Neural crest cell (in vitro differentiated cells): ENCODE measurements around the gene SH3RF3. TPM values are rescaled to one million over a fixed set of nuclear protein-coding genes. Genes with fewer than 3 reads are reported as not detected.
"Not testable (repeated sequence)": the region's sequence is repeated elsewhere in the genome, so short reads cannot be mapped to it uniquely, and the experiment has no call there.

Experiments used
- DNase-seq: peaks from one replicate; pipeline ENCODE4 v3.0.0; 2021; ENCODE audit warnings: low read depth, mixed read lengths, low spot score
- H3K27ac Mint-ChIP-seq: one replicate; pipeline ENCODE4 v1.8.0; 2021; ENCODE audit warnings: mild to moderate bottlenecking, mixed read lengths; ENCODE audit not compliant: unreplicated experiment
- H3K27me3 Mint-ChIP-seq: 2 replicates; pipeline ENCODE4 v1.8.0; 2021; ENCODE audit warnings: low read depth, mild to moderate bottlenecking, mixed read lengths
- H3K36me3 Mint-ChIP-seq: 2 replicates; pipeline ENCODE4 v1.8.0; 2021; ENCODE audit warnings: low read depth, mild to moderate bottlenecking, mixed read lengths
- H3K4me1 Mint-ChIP-seq: 2 replicates; pipeline ENCODE4 v1.8.0; 2021; ENCODE audit warnings: mixed read lengths
- H3K4me3 Mint-ChIP-seq: one replicate; pipeline ENCODE4 v1.8.0; 2021; ENCODE audit warnings: mild to moderate bottlenecking, mixed read lengths
- H3K9me3 Mint-ChIP-seq: 2 replicates; pipeline ENCODE4 v1.8.0; 2021; ENCODE audit warnings: mixed read lengths
- total RNA-seq: library from RNA; stranded (reverse); gene quantifications from 2 replicates; pipeline ENCODE4 v1.2.1, GENCODE V29; 2021
- TF ChIP-seq, protein P1 (sequence below): fragments of 200-600 bp; sonication (generic); conservative IDR thresholded peaks from 2 replicates; pipeline ENCODE4 v1.5.0; 2021; ENCODE audit warnings: antibody characterized with exemption, mild to moderate bottlenecking

The SH3RF3 gene
- total RNA-seq, 1 donor from 2014 or later = 0.70 TPM

DNA sequence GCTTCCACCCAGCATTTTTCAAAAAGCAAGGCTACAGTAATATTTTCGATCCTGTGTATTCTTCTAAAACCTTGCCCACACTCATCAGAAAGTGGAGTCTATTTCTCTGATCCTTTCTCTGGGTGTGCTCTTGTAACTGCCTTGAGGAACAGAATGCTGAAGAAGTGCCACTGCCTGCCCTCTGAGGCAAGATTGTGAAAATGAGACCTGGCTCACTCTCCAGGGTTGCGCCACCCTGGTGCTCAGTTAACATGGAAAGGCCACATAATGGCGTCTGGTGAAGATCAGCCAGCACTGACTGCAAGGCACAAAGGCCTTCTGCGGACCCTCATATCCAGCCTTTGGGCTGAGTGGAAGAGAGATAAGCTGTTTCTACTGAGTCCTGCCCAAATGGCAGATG lies 11.2 kb upstream of the SH3RF3 start:
- no peaks in the 10 kb centered on the region for H3K4me1 Mint-ChIP-seq

DNA sequence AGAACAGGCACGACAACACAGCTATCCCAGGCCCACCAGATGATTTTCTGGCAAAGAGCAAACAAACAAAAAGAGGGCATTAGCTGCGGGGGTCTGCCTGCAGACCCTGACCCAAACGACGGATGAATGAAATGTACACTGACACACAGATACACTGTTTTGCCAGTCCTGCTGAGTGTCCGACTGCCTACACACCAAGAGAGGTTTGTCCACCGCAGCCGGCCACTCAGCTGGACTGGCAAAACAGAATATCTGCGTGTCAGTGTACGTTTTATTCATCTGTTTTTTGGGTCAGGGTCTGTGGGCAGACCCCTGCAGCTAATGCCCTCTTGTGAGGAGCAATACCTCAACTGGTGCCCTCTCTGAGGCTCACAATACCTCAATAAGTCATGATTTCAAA lies 10.7 kb upstream of the SH3RF3 start:
- Mint-ChIP-seq H3K36me3 (peaks cover 4% of the 10 kb centered on the region), H3K4me3 (no peak overlapping the region), H3K27me3 (peaks cover 20% of the 10 kb centered on the region), H3K4me1 (no peaks in the 10 kb centered on the region), H3K9me3 (no peaks in the 10 kb centered on the region), H3K27ac (no peak overlapping the region)
- TF ChIP-seq, protein P1, sequence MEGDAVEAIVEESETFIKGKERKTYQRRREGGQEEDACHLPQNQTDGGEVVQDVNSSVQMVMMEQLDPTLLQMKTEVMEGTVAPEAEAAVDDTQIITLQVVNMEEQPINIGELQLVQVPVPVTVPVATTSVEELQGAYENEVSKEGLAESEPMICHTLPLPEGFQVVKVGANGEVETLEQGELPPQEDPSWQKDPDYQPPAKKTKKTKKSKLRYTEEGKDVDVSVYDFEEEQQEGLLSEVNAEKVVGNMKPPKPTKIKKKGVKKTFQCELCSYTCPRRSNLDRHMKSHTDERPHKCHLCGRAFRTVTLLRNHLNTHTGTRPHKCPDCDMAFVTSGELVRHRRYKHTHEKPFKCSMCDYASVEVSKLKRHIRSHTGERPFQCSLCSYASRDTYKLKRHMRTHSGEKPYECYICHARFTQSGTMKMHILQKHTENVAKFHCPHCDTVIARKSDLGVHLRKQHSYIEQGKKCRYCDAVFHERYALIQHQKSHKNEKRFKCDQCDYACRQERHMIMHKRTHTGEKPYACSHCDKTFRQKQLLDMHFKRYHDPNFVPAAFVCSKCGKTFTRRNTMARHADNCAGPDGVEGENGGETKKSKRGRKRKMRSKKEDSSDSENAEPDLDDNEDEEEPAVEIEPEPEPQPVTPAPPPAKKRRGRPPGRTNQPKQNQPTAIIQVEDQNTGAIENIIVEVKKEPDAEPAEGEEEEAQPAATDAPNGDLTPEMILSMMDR = no peak
- DNase-seq = no peak

More for the DNA sequence above, 11.2 kb upstream of the SH3RF3 start:
- TF ChIP-seq, protein P1 = no peak
- H3K27me3 Mint-ChIP-seq = peaks cover 17% of the 10 kb centered on the region
- H3K4me3 Mint-ChIP-seq = no peak overlapping the region
- no peaks in the 10 kb centered on the region for H3K9me3 Mint-ChIP-seq
- H3K27ac Mint-ChIP-seq = peak overlapping the region; percentile 50
- no peak for DNase-seq
- H3K36me3 Mint-ChIP-seq = peaks cover 4% of the 10 kb centered on the region

DNA sequence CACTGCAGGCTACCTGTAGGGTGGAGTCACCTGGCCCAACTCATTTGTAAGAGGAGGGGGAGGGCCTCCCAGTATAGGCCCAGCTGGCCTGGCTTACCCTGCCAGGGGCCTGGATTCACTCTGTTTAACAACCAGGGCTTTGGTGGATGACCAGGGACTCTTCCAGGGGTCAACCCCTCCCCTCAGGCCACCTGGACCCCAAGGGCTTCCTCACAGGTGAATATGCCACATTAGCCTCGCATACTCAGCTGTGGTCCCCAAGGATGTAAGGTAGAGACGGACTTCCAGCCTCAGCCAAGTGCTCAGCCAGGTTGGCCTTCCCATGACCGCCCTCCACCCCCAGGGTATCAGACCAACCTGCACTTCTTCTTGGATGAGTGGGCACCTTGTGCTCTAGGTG lies 8.8 kb upstream of the SH3RF3 start:
- no peak for DNase-seq
- Mint-ChIP-seq H3K27ac (no peak overlapping the region), H3K4me3 (no peak overlapping the region)

DNA sequence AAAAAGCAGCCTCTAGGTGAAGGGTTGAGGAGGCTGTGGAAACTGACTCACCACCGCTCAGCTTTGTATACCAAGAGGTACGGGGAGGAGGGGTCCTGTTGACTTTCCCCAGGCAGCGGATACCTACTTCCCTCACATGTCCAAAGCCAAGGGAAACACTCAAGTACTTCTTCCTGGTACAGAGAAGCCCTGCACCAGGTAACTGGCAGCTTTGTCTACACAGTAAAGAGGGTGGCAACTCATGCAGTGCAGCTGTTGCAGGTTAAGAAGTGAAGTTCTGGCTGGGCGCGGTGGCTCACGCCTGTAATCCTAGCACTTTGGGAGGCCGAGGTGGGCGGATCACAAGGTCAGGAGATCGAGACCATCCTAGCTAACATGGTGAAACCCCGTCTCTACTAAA lies 8.3 kb upstream of the SH3RF3 start:
- not testable (repeated sequence) for DNase-seq, H3K4me1 Mint-ChIP-seq, H3K4me3 Mint-ChIP-seq, H3K9me3 Mint-ChIP-seq, H3K27ac Mint-ChIP-seq, H3K36me3 Mint-ChIP-seq
- H3K27me3 Mint-ChIP-seq = peaks cover 20% of the 10 kb centered on the region

More for the DNA sequence above, 8.8 kb upstream of the SH3RF3 start:
- Mint-ChIP-seq H3K9me3 (no peaks in the 10 kb centered on the region), H3K4me1 (no peaks in the 10 kb centered on the region), H3K36me3 (peaks cover 4% of the 10 kb centered on the region), H3K27me3 (peaks cover 19% of the 10 kb centered on the region)
- TF ChIP-seq, protein P1 = no peak

DNA sequence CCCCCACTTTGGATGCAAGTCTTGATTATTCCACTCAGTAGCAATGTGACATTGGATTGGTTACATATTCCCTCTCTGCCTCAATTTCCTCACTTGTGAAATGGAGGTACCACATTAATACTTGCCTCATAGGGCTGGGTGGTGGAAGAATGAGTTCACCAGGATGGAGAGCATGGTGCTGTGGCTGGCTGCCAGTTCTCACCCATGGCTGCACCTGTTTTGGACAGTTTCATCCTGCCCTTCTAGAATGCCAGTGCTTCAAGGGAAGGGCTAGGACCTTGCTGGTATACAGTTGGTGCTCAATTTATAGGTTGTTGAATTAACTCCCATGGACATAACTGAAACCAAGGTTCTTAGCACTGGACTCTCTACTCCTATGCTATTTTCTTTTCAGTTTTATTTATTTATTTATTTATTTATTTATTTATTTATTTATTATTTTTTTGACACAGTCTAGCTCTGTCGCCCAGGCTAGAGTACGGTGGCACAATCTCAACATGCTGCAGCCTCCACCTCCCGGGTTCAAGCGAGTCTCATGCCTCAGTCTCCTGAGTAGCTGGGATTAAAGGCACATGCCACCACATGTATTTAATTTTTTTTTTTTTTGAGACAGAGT lies 5.3 kb upstream of the SH3RF3 start:
- H3K9me3 Mint-ChIP-seq = no peaks in the 10 kb centered on the region
- TF ChIP-seq, protein P1 = no peak
- no peak for DNase-seq

DNA sequence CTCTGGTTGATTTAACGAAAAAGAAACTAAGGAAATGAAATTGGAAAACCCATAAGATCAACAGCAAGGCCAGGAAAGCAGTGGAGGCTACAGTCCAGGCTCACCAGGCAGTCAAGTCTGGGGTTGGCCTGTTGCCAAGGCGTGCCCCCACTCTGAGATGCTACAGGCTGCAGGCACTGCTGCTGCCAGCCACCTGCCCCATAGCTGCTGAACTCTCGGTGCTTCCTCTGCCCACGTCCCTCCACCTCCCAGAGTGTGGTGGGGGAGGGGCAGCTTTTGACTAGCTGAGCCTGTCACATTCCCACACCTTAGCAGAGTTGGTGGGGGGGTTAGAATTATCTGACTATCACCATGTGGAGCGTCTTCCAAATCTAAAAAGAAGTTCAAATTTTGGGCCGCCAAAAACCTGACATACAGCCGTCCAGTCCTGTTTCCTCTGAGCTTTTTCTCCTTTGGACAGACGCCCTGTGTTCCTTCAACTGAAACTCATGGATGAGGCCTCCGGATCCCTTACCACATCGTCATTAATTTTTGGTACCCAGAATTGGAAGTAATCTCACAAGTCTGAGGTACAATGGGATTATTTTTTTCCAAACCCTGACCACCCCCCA lies 3.9 kb upstream of the SH3RF3 start:
- peaks cover 5% of the 10 kb centered on the region for H3K4me1 Mint-ChIP-seq
- H3K27ac Mint-ChIP-seq = no peak overlapping the region
- no peaks in the 10 kb centered on the region for H3K9me3 Mint-ChIP-seq
- H3K4me3 Mint-ChIP-seq = no peak overlapping the region
- no peaks in the 10 kb centered on the region for H3K36me3 Mint-ChIP-seq
- TF ChIP-seq, protein P1 = no peak
- no peak for DNase-seq
- peaks cover 47% of the 10 kb centered on the region for H3K27me3 Mint-ChIP-seq

More for the DNA sequence above, 5.3 kb upstream of the SH3RF3 start:
- no peak overlapping the region for H3K27ac Mint-ChIP-seq
- H3K27me3 Mint-ChIP-seq = peaks cover 41% of the 10 kb centered on the region
- peaks cover 3% of the 10 kb centered on the region for H3K4me1 Mint-ChIP-seq
- no peaks in the 10 kb centered on the region for H3K36me3 Mint-ChIP-seq
- no peak overlapping the region for H3K4me3 Mint-ChIP-seq
